Measurements from ENCODE around the gene PPP1R2. TPM values are rescaled to one million over a fixed set of nuclear protein-coding genes. Genes with fewer than 3 reads are reported as not detected.

PPP1R2 gene
- total RNA-seq, 1 experiment from 2014 or later: 38.3 TPM

DNA sequence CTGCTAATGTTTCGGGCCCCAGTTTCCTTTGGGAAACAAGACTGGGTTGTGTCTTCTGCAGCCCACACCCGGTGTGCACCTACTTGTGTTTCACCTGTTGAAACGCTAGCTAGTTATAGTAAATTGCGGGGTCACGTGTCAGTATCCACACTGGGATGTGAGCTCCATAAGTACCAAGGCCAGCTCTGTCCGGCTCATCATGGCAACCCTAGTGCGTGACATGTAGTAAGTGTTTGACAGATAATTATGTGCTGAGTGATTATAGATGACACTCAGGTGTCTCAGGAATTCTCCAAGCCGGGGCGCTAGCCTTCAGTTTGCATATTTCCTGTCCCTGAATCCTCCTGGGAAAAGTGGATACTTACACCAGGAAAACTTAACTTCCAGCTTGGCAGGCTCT, 27.8 kb upstream of the PPP1R2 start:
- no peak overlapping the region for H2BK20ac ChIP-seq (ENCODE audit: low read depth, low read length, poor library complexity, severe bottlenecking)
- no peak overlapping the region for H4K5ac ChIP-seq (ENCODE audit: insufficient read length, low read depth, low read length)
- H3K23me2 ChIP-seq (ENCODE audit: insufficient read length, low read depth, low read length, poor library complexity, severe bottlenecking): peaks cover 2% of the 10 kb centered on the region
- Mint-ChIP-seq H3K27me3 (ENCODE audit: low read depth) (peaks cover 9% of the 10 kb centered on the region), H3K27ac (no peak overlapping the region; a peak in 1 of 7 replicates), H3K4me1 (peaks cover 12 to 13% of the 10 kb centered on the region in 2 experiments), H3K36me3 (ENCODE audit: insufficient read depth in 1 of 3, low read depth in 3 of 3) (0 out of 7 replicates have a peak, but pooled peaks cover 0 to 2% (median 0%) of the 10 kb centered on the region in 3 experiments), H3K4me3 (no peak overlapping the region), H3K9me3 (peaks cover 4 to 5% of the 10 kb centered on the region in 2 experiments; a peak in 1 of 5 replicates)
- no CpG with 5 or more reads among the region's 9 CpGs for WGBS (ENCODE audit: extremely low coverage, insufficient read length, low lambda C conversion rate)
- no peak overlapping the region for H2BK15ac ChIP-seq (ENCODE audit: low read depth, low read length)
- no peak overlapping the region for H3K56ac ChIP-seq (ENCODE audit: insufficient read length, low read depth, low read length)
- H2BK5ac ChIP-seq (ENCODE audit: insufficient read length, low read length): no peak overlapping the region
- H4K8ac ChIP-seq (replicated peaks; ENCODE audit: insufficient read length, low read depth, low read length): no peak overlapping the region
- no peaks in the 10 kb centered on the region for H4K20me1 ChIP-seq (ENCODE audit: control insufficient read depth, insufficient read depth, insufficient read length)
- DNase-seq: no peak
- no peak overlapping the region for H3K4ac ChIP-seq (ENCODE audit: low read depth, low read length)
- H3K4me2 ChIP-seq (ENCODE audit: insufficient read depth, insufficient read length, low read length): no peak overlapping the region
- TF ChIP-seq, protein P1, sequence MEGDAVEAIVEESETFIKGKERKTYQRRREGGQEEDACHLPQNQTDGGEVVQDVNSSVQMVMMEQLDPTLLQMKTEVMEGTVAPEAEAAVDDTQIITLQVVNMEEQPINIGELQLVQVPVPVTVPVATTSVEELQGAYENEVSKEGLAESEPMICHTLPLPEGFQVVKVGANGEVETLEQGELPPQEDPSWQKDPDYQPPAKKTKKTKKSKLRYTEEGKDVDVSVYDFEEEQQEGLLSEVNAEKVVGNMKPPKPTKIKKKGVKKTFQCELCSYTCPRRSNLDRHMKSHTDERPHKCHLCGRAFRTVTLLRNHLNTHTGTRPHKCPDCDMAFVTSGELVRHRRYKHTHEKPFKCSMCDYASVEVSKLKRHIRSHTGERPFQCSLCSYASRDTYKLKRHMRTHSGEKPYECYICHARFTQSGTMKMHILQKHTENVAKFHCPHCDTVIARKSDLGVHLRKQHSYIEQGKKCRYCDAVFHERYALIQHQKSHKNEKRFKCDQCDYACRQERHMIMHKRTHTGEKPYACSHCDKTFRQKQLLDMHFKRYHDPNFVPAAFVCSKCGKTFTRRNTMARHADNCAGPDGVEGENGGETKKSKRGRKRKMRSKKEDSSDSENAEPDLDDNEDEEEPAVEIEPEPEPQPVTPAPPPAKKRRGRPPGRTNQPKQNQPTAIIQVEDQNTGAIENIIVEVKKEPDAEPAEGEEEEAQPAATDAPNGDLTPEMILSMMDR (conservative IDR thresholded peaks at IDR 0.05): no peak
- H3K23ac ChIP-seq (ENCODE audit: insufficient read length, low read depth, low read length): no peak overlapping the region
- H3K27ac ChIP-seq (ENCODE audit: insufficient read length, low read depth, low read length): no peak overlapping the region
- no peak overlapping the region for H2BK120ac ChIP-seq (ENCODE audit: low read depth, low read length, poor library complexity, severe bottlenecking)
- no peak overlapping the region for H4K91ac ChIP-seq (ENCODE audit: insufficient read length, low read depth, low read length)
- no peak overlapping the region for H2BK12ac ChIP-seq (ENCODE audit: insufficient read length, low read depth, low read length)
- H3T11ph ChIP-seq (ENCODE audit: low read length): no peak overlapping the region
- no peaks in the 10 kb centered on the region for H3K27me3 ChIP-seq (ENCODE audit: insufficient read depth, low read length)
- no peak overlapping the region for H3K9ac ChIP-seq (ENCODE audit: extremely low read depth, insufficient read length, low read length)
- H3K14ac ChIP-seq (ENCODE audit: insufficient read depth, low read length): no peak overlapping the region
- no peak overlapping the region for H2AK5ac ChIP-seq (ENCODE audit: insufficient read length, low read length)
- H3K4me1 ChIP-seq (ENCODE audit: insufficient read depth, low read length): no peaks in the 10 kb centered on the region; the same call in 1 of the 2 replicates
- H2AFZ ChIP-seq (ENCODE audit: low read length): no peak overlapping the region
- H3K79me1 ChIP-seq (ENCODE audit: insufficient read depth, low read depth, low read length, poor library complexity, severe bottlenecking): no peaks in the 10 kb centered on the region
- no peak overlapping the region for H3K18ac ChIP-seq (ENCODE audit: insufficient read length, low read depth, low read length)
- no peaks in the 10 kb centered on the region for H3K9me3 ChIP-seq (ENCODE audit: control insufficient read depth, low read depth, low read length)
- H3K79me2 ChIP-seq (ENCODE audit: insufficient read depth, low read length): no peaks in the 10 kb centered on the region
